ENCODE data around the gene F10.
"Not testable (repeated sequence)": the region's sequence is repeated elsewhere in the genome, so short reads cannot be mapped to it uniquely, and the experiment has no call there.

F10 gene

GRCh38 chr13:113106711-113107351, 15.8 kb upstream of the F10 start:
- Histone ChIP-seq H3K4ac (ENCODE audit: low read length) (no peak overlapping the region), H4K8ac (ENCODE audit: low read depth, low read length) (no peak overlapping the region)
- WGBS, 2 donors (ENCODE audit: extremely low coverage in 2 of 2, insufficient read length in 2 of 2, insufficient replicate concordance in 1 of 2) = no CpG with 5 or more reads among the region's 25 CpGs

GRCh38 chr13:113108521-113108920, 14.1 kb upstream of the F10 start:
- not testable (repeated sequence) for H3K4ac ChIP-seq (ENCODE audit: low read length); H2BK120ac ChIP-seq (ENCODE audit: low read depth, low read length); H3K36me3 ChIP-seq (replicated peaks in 1 of 2; ENCODE audit: control insufficient read depth in 2 of 2, insufficient read depth in 2 of 2, low read length in 2 of 2); DNase-seq (ENCODE audit: low spot score); H4K91ac ChIP-seq (ENCODE audit: low read depth, low read length, poor library complexity); H2BK12ac ChIP-seq (ENCODE audit: low read length); H4K8ac ChIP-seq (ENCODE audit: low read depth, low read length); H2BK15ac ChIP-seq (ENCODE audit: low read length); H3K4me2 ChIP-seq (ENCODE audit: insufficient read depth, low read length, poor library complexity, severe bottlenecking); H3K27ac ChIP-seq (replicated peaks; ENCODE audit: low read length); H3K14ac ChIP-seq (ENCODE audit: low read length); H3K18ac ChIP-seq (ENCODE audit: low read length); H3K9ac ChIP-seq (ENCODE audit: low read depth, low read length, poor library complexity); H3K4me1 ChIP-seq (ENCODE audit: control insufficient read depth in 2 of 2, insufficient read depth in 1 of 2, low read depth in 1 of 2, low read length in 2 of 2); H3K4me3 ChIP-seq (ENCODE audit: low read length in 2 of 2); H3K23ac ChIP-seq (ENCODE audit: low read depth, low read length, poor library complexity); H2BK5ac ChIP-seq (ENCODE audit: low read length); H2AFZ ChIP-seq (ENCODE audit: low read length); H2AK5ac ChIP-seq (ENCODE audit: low read depth, low read length); H3K79me1 ChIP-seq (ENCODE audit: low read depth, low read length)
- WGBS, 2 donors (ENCODE audit: extremely low coverage in 2 of 2, insufficient read length in 2 of 2, insufficient replicate concordance in 1 of 2) = no CpG with 5 or more reads among the region's 27 CpGs
- Histone ChIP-seq H3K27me3 (ENCODE audit: control insufficient read depth in 3 of 3, insufficient read depth in 3 of 3, low read depth in 1 of 3, low read length in 3 of 3) (peaks cover 0 to 21% (median 10%) of the 10 kb centered on the region in 3 experiments), H3K9me3 (replicated peaks in 1 of 2; ENCODE audit: control insufficient read depth in 2 of 2, insufficient read depth in 1 of 2, low read depth in 1 of 2, low read length in 2 of 2) (peaks cover 0 to 10% of the 10 kb centered on the region in 2 donors)

More at GRCh38 chr13:113106711-113107351, 15.8 kb upstream of the F10 start:
- H3K4me3 ChIP-seq (ENCODE audit: low read length in 2 of 2) = no peak overlapping the region
- no peaks in the 10 kb centered on the region for H3K36me3 ChIP-seq (replicated peaks in 1 of 2; ENCODE audit: control insufficient read depth in 2 of 2, insufficient read depth in 2 of 2, low read length in 2 of 2)
- no peaks in the 10 kb centered on the region for H3K79me1 ChIP-seq (ENCODE audit: low read depth, low read length)
- peaks cover 0 to 21% (median 10%) of the 10 kb centered on the region in 3 experiments for H3K27me3 ChIP-seq (ENCODE audit: control insufficient read depth in 3 of 3, insufficient read depth in 3 of 3, low read depth in 1 of 3, low read length in 3 of 3)
- no peak overlapping the region for H2AFZ ChIP-seq (ENCODE audit: low read length)
- H3K9ac ChIP-seq (ENCODE audit: low read depth, low read length, poor library complexity) = no peak overlapping the region
- H2BK15ac ChIP-seq (ENCODE audit: low read length) = no peak overlapping the region
- H3K14ac ChIP-seq (ENCODE audit: low read length) = no peak overlapping the region
- no peak overlapping the region for H2BK5ac ChIP-seq (ENCODE audit: low read length)
- peaks cover 0 to 9% of the 10 kb centered on the region in 2 donors for H3K9me3 ChIP-seq (replicated peaks in 1 of 2; ENCODE audit: control insufficient read depth in 2 of 2, insufficient read depth in 1 of 2, low read depth in 1 of 2, low read length in 2 of 2)
- H2BK12ac ChIP-seq (ENCODE audit: low read length) = no peak overlapping the region
- H4K91ac ChIP-seq (ENCODE audit: low read depth, low read length, poor library complexity) = no peak overlapping the region
- H3K27ac ChIP-seq (replicated peaks; ENCODE audit: low read length) = no peak overlapping the region
- peaks cover 0 to 6% of the 10 kb centered on the region in 2 donors for H3K4me1 ChIP-seq (ENCODE audit: control insufficient read depth in 2 of 2, insufficient read depth in 1 of 2, low read depth in 1 of 2, low read length in 2 of 2)
- no peak overlapping the region for H3K4me2 ChIP-seq (ENCODE audit: insufficient read depth, low read length, poor library complexity, severe bottlenecking)
- H2BK120ac ChIP-seq (ENCODE audit: low read depth, low read length) = no peak overlapping the region
- H3K23ac ChIP-seq (ENCODE audit: low read depth, low read length, poor library complexity) = no peak overlapping the region
- no peak for DNase-seq (ENCODE audit: low spot score)
- peak overlapping the region; percentile 76 for H3K18ac ChIP-seq (ENCODE audit: low read length)
- H2AK5ac ChIP-seq (ENCODE audit: low read depth, low read length) = peak overlapping the region; percentile 84

DNA sequence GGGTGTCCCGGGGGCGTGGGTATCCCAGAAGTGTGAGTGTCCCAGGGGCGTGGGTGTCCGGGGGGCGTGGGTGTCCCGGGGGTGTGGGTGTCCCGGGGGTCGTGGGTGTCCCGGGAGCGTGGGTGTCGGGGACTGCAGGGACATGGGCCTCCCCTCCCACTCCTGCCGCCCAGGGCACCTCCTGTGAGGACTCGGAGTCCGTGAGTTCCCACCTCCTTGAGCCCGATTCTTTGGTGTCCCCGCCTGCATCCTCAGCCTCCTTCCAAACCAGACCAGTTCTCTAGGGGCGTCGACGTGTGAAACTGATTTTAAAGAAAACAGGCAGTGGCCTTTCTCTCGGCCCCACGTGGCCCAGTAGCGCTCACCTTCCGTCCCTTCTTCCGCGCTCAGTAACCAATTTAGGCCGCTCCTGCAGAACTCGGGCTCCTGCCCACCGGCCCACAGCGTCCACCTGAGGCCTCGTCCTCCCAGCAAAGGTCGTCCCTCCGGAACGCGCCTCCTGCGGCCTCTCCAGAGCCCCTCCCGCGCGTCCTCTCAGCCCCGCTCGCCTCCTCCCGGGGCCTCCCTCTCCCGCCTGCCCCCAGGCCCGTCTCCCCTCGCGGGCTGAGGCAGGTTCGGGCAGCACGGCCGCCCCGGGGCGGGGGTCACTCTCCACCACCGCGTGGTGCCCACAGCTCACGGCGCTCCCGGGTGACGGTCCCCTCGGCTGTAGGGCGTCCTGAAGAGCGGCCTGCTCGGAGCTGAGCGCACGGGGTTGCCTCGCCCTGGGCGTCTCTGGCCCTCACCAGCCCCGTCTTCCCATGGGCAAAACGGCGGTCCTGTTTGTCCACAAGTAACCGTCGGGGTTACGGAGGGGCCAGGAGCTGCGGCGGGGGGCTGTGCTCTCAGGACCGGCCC, 13.2 kb upstream of the F10 start:
- peak overlapping the region in 1 of 2 donors; percentile 56 for H3K4me3 ChIP-seq (ENCODE audit: low read length in 2 of 2)
- WGBS, 2 donors (ENCODE audit: extremely low coverage in 2 of 2, insufficient read length in 2 of 2, insufficient replicate concordance in 1 of 2) = no CpG with 5 or more reads among the region's 73 CpGs
- no peak overlapping the region for H3K4ac ChIP-seq (ENCODE audit: low read length)
- no peaks in the 10 kb centered on the region for H3K79me1 ChIP-seq (ENCODE audit: low read depth, low read length)
- H2BK15ac ChIP-seq (ENCODE audit: low read length) = no peak overlapping the region
- H3K27ac ChIP-seq (replicated peaks; ENCODE audit: low read length) = no peak overlapping the region
- peak overlapping the region; percentile 21 for H3K9ac ChIP-seq (ENCODE audit: low read depth, low read length, poor library complexity)
- H3K4me2 ChIP-seq (ENCODE audit: insufficient read depth, low read length, poor library complexity, severe bottlenecking) = peak overlapping the region; percentile 25
- H2BK12ac ChIP-seq (ENCODE audit: low read length) = peak overlapping the region; percentile 41
- no peak overlapping the region for H2AFZ ChIP-seq (ENCODE audit: low read length)
- H3K23ac ChIP-seq (ENCODE audit: low read depth, low read length, poor library complexity) = peak overlapping the region; percentile 55
- H2BK120ac ChIP-seq (ENCODE audit: low read depth, low read length) = no peak overlapping the region
- H4K91ac ChIP-seq (ENCODE audit: low read depth, low read length, poor library complexity) = no peak overlapping the region
- peaks cover 0 to 6% of the 10 kb centered on the region in 2 donors for H3K4me1 ChIP-seq (ENCODE audit: control insufficient read depth in 2 of 2, insufficient read depth in 1 of 2, low read depth in 1 of 2, low read length in 2 of 2)
- peak overlapping the region; percentile 66 for H2BK5ac ChIP-seq (ENCODE audit: low read length)
- peaks cover 0 to 10% of the 10 kb centered on the region in 2 donors for H3K9me3 ChIP-seq (replicated peaks in 1 of 2; ENCODE audit: control insufficient read depth in 2 of 2, insufficient read depth in 1 of 2, low read depth in 1 of 2, low read length in 2 of 2)
- H2AK5ac ChIP-seq (ENCODE audit: low read depth, low read length) = peak overlapping the region; percentile 37
- H3K36me3 ChIP-seq (replicated peaks in 1 of 2; ENCODE audit: control insufficient read depth in 2 of 2, insufficient read depth in 2 of 2, low read length in 2 of 2) = no peaks in the 10 kb centered on the region
- H3K14ac ChIP-seq (ENCODE audit: low read length) = no peak overlapping the region
- DNase-seq (ENCODE audit: low spot score) = no peak
- peaks cover 0 to 21% (median 10%) of the 10 kb centered on the region in 3 experiments for H3K27me3 ChIP-seq (ENCODE audit: control insufficient read depth in 3 of 3, insufficient read depth in 3 of 3, low read depth in 1 of 3, low read length in 3 of 3)
- peak overlapping the region; percentile 82 for H4K8ac ChIP-seq (ENCODE audit: low read depth, low read length)
- peak overlapping the region; percentile 87 for H3K18ac ChIP-seq (ENCODE audit: low read length)
